Psoas muscle (tissue), 8 donors: ENCODE data around the gene ROM1. TPM values are rescaled to one million over a fixed set of nuclear protein-coding genes. Genes with fewer than 3 reads are reported as not detected.

Source experiments
- ATAC-seq, 4 donors: fragments of 200-7000 bp; cut with Tn5 transposase; one replicate each; pipeline ENCODE4 v1.9.1; 2020; ENCODE audit warnings: moderate library complexity in 3 of 4, mild to moderate bottlenecking in 2 of 4
- DNase-seq, 2 donors: peaks; one replicate each; pipeline ENCODE4 v3.0.0-alpha.2; 2020
- H3K27ac ChIP-seq: fragments of 200-600 bp; one replicate; pipeline ENCODE4 v1.8.0; 2022
- H3K27me3 ChIP-seq, 3 donors: fragments of 200-600 bp in 1 of 3; one replicate each; pipeline versions ENCODE4 v1.6.1 to v1.8.0; 2013 to 2022; ENCODE audit warnings: low read length in 2 of 3, mild to moderate bottlenecking in 2 of 3, moderate library complexity in 1 of 3; ENCODE audit not compliant: insufficient read depth in 3 of 3
- H3K36me3 ChIP-seq, 2 donors: fragments of 200-600 bp in 1 of 2; one replicate each; pipeline versions ENCODE4 v1.6.1 to v1.8.0; 2013 to 2022; ENCODE audit warnings: low read depth in 1 of 2, mild to moderate bottlenecking in 1 of 2, moderate library complexity in 1 of 2; ENCODE audit not compliant: insufficient read depth in 1 of 2
- H3K4me1 ChIP-seq: fragments of 200-600 bp; one replicate; pipeline ENCODE4 v1.8.0; 2022
- H3K4me3 ChIP-seq: fragments of 200-600 bp; one replicate; pipeline ENCODE4 v1.8.0; 2022; ENCODE audit warnings: mild to moderate bottlenecking
- H3K9me3 ChIP-seq: fragments of 200-600 bp; one replicate; pipeline ENCODE4 v1.8.0; 2022
- CTCF ChIP-seq: fragments of 200-600 bp; IDR thresholded peaks from one replicate; pipeline ENCODE4 v1.8.0; 2022; ENCODE audit warnings: antibody characterized with exemption
- WGBS, 3 donors: extraction: QIAGEN DNeasy Blood & Tissue Kit; methylation state at CpG; one replicate each; pipeline versions ENCODE4 v1.1.6 to v1.1.7; 2013; 5-methylcytosine and 5-hydroxymethylcytosine counted together
- intact Hi-C, 2 donors: fragments of 100-400 bp; cut with DNase I; formaldehyde crosslinking; loops; one replicate each; pipeline versions ENCODE4 v1.11.0 to v1.14.2; 2022
- polyA plus RNA-seq, 3 donors: library from polyadenylated mRNA; stranded (reverse); fragments of 200-250 nt; gene quantifications; one replicate each; pipeline ENCODE4 v1.2.3, GENCODE V29; 2013
- total RNA-seq, 4 donors: library from RNA; stranded (reverse); fragmentation: NEBNext Ultra II Directional in 2 of 4; extraction: Animal tissue kit (Norgen Biotek cat#: 25700) in 2 of 4; gene quantifications; one replicate each; pipeline versions ENCODE4 v1.2.1 to v1.2.4, GENCODE V29; 2021 to 2023
- donor health status: healthy with polysubstance abuse.
- donor health status: DM: no; HTN: no; CAD: no; lungs with moderate emphysema.
- donor health status: Bipolar disorder and iron deficiency.
- donor health status: healthy.
- donor health status: DM: yes; HTN: yes; CAD: no.
- donor health status: DM: no; HTN: no; CAD: no.
- donor health status: DM: no; HTN: no; CAD: no.
- donor health status: DM: yes; HTN: yes; CAD: no.

The ROM1 gene
- total and polyA plus RNA-seq, 7 donors: 2.0 to 5.5 (median 3.7) TPM

- peak overlapping the region; percentile 92 for H3K27ac ChIP-seq
- H3K4me1 ChIP-seq: peaks cover 29% of the 10 kb centered on the region
- no peak for TF ChIP-seq CTCF
- ATAC-seq (no peak), DNase-seq (peak in 1 of 2 donors; percentile 1)
- H3K4me3 ChIP-seq: peak overlapping the region; percentile 84
- intact Hi-C loops: no loop called here
- no peaks in the 10 kb centered on the region for H3K9me3 ChIP-seq
- H3K27me3 ChIP-seq: no peaks in the 10 kb centered on the region
- peaks cover 8 to 44% of the 10 kb centered on the region in 2 donors for H3K36me3 ChIP-seq
- 6 to 10% (median 8%) methylated on average over 26 of the region's 26 CpGs for WGBS, 3 donors
Measured at GRCh38 chr11:62600367-62601121, 12.5 kb upstream of the ROM1 start.

- H3K36me3 ChIP-seq: peaks cover 5 to 44% of the 10 kb centered on the region in 2 donors
- no peaks in the 10 kb centered on the region for H3K27me3 ChIP-seq
- H3K27ac ChIP-seq: peak overlapping the region; percentile 92
- no peak for TF ChIP-seq CTCF
- H3K4me1 ChIP-seq: peaks cover 29% of the 10 kb centered on the region
- ATAC-seq: peak; percentile 17 to 27 (median 20)
- WGBS, 3 donors: 0% methylated on average over 21 to 30 of the region's 30 CpGs
- peak in 1 of 2 donors; percentile 64 for DNase-seq
- intact Hi-C loops: no loop called here
- H3K4me3 ChIP-seq: peak overlapping the region; percentile 84
- no peaks in the 10 kb centered on the region for H3K9me3 ChIP-seq
Measured at GRCh38 chr11:62601122-62601371, 12.0 kb upstream of the ROM1 start.

GRCh38 chr11:62601372-62602140 lies 11.5 kb upstream of the ROM1 start, which contains the start of gene MTA2:
Gene MTA2, minus strand, starts transcription at chr11:62601865. Its CDS starts 415 bp downstream, at chr11:62601450.
- ATAC-seq (peak; percentile 90 to 91 (median 91)), DNase-seq (peak; percentile 96 to 99)
- peak within 1 kb of the TSS; percentile 92 for H3K27ac ChIP-seq
- H3K4me1 ChIP-seq: peaks cover 29% of the 10 kb centered on the region
- peaks cover 5 to 44% of the 10 kb centered on the region in 2 donors for H3K36me3 ChIP-seq
- intact Hi-C loops: no loop called here
- H3K9me3 ChIP-seq: no peaks in the 10 kb centered on the region
- peak within 1 kb of the TSS; percentile 84 for H3K4me3 ChIP-seq
- 0% methylated on average over 55 to 83 of the region's 83 CpGs for WGBS, 3 donors
- TF ChIP-seq CTCF: no peak
- no peaks in the 10 kb centered on the region for H3K27me3 ChIP-seq

GRCh38 chr11:62602141-62603071 lies 10.7 kb upstream of the ROM1 start:
- peak overlapping the region; percentile 84 for H3K4me3 ChIP-seq
- no peaks in the 10 kb centered on the region for H3K27me3 ChIP-seq
- peaks cover 5 to 40% of the 10 kb centered on the region in 2 donors for H3K36me3 ChIP-seq
- ATAC-seq: peak; percentile 24 to 76 (median 68)
- peak; percentile 23 for TF ChIP-seq CTCF
- H3K27ac ChIP-seq: peak overlapping the region; percentile 92
- no peaks in the 10 kb centered on the region for H3K9me3 ChIP-seq
- intact Hi-C loops: no loop called here
- 4 to 7% (median 5%) methylated on average over 71 to 96 of the region's 96 CpGs for WGBS, 3 donors
- peaks cover 29% of the 10 kb centered on the region for H3K4me1 ChIP-seq
- peak; percentile 64 to 85 for DNase-seq
